ENCODE measurements around the gene UGT1A6.

UGT1A6 gene

DNA sequence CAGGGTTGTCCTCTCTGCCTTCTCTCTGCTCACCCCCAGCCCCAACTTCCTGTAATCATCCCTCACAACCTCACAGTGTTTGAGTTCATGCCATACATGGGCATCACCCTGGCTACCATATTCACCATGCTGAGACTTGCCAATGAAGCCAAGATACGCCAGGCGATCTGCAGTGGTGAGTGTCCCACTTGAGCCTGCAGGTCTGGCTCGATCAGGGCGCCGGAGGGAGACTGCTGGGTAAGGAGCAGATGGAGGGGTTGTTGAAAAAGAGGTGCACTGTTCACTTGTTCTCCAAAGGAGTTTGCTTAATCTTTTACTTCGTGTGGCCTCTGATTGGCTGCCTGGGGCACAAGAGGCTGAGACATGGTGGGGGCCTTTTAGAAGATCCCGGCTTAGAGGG is 100.0 kb downstream of the UGT1A6 start:
- DNase-seq (ENCODE audit: low spot score) (no peak), ATAC-seq (ENCODE audit: low read depth) (no peak)
- Histone ChIP-seq H3K9me3 (ENCODE audit: severe bottlenecking) (no peaks in the 10 kb centered on the region), H3K4me3 (ENCODE audit: severe bottlenecking) (no peak overlapping the region), H3K36me3 (ENCODE audit: low read depth) (no peaks in the 10 kb centered on the region), H3K4me1 (ENCODE audit: insufficient read depth, poor library complexity, severe bottlenecking) (no peaks in the 10 kb centered on the region), H3K27ac (ENCODE audit: poor library complexity, severe bottlenecking) (no peak overlapping the region), H3K27me3 (ENCODE audit: insufficient read depth, poor library complexity, severe bottlenecking) (no peaks in the 10 kb centered on the region)
- TF ChIP-seq, protein P1, sequence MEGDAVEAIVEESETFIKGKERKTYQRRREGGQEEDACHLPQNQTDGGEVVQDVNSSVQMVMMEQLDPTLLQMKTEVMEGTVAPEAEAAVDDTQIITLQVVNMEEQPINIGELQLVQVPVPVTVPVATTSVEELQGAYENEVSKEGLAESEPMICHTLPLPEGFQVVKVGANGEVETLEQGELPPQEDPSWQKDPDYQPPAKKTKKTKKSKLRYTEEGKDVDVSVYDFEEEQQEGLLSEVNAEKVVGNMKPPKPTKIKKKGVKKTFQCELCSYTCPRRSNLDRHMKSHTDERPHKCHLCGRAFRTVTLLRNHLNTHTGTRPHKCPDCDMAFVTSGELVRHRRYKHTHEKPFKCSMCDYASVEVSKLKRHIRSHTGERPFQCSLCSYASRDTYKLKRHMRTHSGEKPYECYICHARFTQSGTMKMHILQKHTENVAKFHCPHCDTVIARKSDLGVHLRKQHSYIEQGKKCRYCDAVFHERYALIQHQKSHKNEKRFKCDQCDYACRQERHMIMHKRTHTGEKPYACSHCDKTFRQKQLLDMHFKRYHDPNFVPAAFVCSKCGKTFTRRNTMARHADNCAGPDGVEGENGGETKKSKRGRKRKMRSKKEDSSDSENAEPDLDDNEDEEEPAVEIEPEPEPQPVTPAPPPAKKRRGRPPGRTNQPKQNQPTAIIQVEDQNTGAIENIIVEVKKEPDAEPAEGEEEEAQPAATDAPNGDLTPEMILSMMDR (IDR thresholded peaks at IDR 0.05; ENCODE audit: poor library complexity, severe bottlenecking) = no peak

DNA sequence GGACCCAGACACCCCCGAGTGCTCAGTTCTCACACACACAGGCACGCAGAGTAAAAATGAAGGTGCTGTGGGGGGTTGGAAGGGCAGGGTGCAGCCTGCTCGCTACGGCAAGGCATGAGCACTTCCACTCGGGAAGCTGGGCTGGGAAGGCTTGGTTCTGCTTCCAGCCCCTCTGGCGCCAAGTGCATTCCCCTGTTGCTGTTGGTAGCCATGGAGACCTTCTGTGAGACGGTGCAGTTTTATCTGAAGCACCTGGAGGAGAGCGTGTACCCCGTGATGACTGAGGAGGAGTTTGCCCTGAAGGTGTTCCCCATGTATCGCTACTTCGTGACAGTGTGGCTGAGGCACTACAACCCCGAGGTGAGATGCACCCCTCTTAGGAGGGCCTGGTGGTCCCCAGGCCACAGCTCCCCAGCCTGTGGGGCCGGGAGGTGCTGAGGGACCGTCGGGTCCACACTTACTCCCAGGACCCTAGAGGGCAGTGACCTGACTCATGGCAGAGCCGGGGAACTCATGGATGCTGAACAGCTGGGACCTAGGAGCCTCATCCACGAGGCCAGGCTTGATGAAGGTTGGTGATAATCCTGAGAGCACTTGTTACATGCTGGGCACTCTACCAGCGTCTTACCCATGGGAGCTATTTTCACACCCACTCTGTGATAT is 100.9 kb downstream of the UGT1A6 start:
- no peak overlapping the region for H3K4me3 ChIP-seq (ENCODE audit: severe bottlenecking)
- H3K9me3 ChIP-seq (ENCODE audit: severe bottlenecking) = no peaks in the 10 kb centered on the region
- TF ChIP-seq, protein P1 (IDR thresholded peaks at IDR 0.05; ENCODE audit: poor library complexity, severe bottlenecking) = no peak
- no peaks in the 10 kb centered on the region for H3K4me1 ChIP-seq (ENCODE audit: insufficient read depth, poor library complexity, severe bottlenecking)
- no peaks in the 10 kb centered on the region for H3K36me3 ChIP-seq (ENCODE audit: low read depth)
- DNase-seq (ENCODE audit: low spot score) = no peak
- no peak for ATAC-seq (ENCODE audit: low read depth)
- no peak overlapping the region for H3K27ac ChIP-seq (ENCODE audit: poor library complexity, severe bottlenecking)
- no peaks in the 10 kb centered on the region for H3K27me3 ChIP-seq (ENCODE audit: insufficient read depth, poor library complexity, severe bottlenecking)

DNA sequence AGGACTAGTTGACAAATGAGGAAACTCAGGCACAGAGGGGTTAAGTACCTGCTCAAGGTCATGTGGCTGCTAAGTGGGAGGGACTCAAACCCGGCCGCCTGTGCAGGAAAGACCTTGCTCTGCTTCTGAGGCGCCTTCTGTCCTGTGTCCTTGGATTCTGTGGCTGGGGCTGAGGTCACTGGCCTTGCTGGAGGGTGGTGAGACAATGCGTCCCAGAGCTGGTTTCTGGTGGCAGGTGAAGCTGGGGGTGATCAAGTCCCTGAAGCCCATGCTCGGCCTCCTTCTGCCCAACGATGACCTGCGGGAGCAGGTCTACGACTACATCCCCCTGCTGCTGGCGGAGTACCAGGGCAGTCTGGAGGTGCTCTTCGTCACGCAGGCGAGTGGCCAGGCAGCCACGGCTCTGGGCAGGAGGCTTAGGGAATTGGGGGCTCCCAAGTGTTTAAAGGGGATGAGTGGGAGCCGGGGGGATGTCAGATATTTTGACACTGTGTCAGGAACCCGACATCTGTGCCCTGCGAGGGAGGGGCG is 101.5 kb downstream of the UGT1A6 start:
- H3K27ac ChIP-seq (ENCODE audit: poor library complexity, severe bottlenecking) = no peak overlapping the region
- H3K9me3 ChIP-seq (ENCODE audit: severe bottlenecking) = no peaks in the 10 kb centered on the region
- no peaks in the 10 kb centered on the region for H3K27me3 ChIP-seq (ENCODE audit: insufficient read depth, poor library complexity, severe bottlenecking)
- TF ChIP-seq, protein P1 (IDR thresholded peaks at IDR 0.05; ENCODE audit: poor library complexity, severe bottlenecking) = no peak
- H3K4me1 ChIP-seq (ENCODE audit: insufficient read depth, poor library complexity, severe bottlenecking) = no peaks in the 10 kb centered on the region
- ATAC-seq (ENCODE audit: low read depth) (no peak), DNase-seq (ENCODE audit: low spot score) (no peak)
- H3K36me3 ChIP-seq (ENCODE audit: low read depth) = no peaks in the 10 kb centered on the region
- H3K4me3 ChIP-seq (ENCODE audit: severe bottlenecking) = no peak overlapping the region

DNA sequence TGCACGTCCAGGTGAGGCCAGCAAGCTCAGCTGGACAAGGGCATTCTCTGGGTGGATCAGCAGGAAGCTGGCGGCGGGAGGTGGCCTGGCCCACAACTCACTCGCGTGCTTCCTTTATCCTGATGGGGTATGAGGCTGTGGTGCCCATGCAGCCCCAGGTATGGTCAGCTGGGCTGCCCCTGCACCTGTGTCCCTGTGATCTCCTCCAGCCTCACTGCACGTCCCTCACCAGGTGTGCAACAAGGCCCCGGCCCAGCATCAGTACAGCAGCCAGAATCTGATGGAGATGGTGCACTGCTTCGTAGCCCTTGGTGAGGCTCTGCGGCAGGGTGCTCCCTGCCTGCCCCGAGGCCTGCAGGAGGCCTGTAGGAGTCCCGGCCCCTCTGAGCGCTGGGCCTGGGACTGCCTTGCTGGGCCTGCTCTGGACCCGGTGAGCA is 103.1 kb downstream of the UGT1A6 start:
- no peaks in the 10 kb centered on the region for H3K36me3 ChIP-seq (ENCODE audit: low read depth)
- no peak overlapping the region for H3K4me3 ChIP-seq (ENCODE audit: severe bottlenecking)
- DNase-seq (ENCODE audit: low spot score) (no peak), ATAC-seq (ENCODE audit: low read depth) (no peak)
- H3K27ac ChIP-seq (ENCODE audit: poor library complexity, severe bottlenecking) = no peak overlapping the region
- TF ChIP-seq, protein P1 (IDR thresholded peaks at IDR 0.05; ENCODE audit: poor library complexity, severe bottlenecking) = no peak
- no peaks in the 10 kb centered on the region for H3K9me3 ChIP-seq (ENCODE audit: severe bottlenecking)
- H3K27me3 ChIP-seq (ENCODE audit: insufficient read depth, poor library complexity, severe bottlenecking) = no peaks in the 10 kb centered on the region
- no peaks in the 10 kb centered on the region for H3K4me1 ChIP-seq (ENCODE audit: insufficient read depth, poor library complexity, severe bottlenecking)

DNA sequence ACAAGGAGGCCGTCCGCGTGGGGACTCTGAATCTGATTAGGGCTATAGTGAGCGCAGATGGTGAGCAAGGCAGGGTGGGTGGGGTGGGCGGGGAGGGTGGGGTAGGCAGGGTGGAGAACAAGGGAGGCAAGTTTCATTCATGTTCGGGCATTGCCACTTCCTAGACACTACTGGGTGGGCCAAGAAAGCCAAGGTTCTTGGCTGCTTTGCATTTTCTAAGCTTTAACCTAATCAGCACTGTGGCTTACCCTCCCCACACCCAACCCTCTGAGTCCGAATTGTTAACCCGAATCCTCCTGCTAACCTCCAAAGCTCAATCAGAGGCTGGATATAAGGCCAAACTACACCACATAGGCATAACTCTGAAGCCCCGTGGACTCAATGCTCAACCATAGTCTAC is 103.6 kb downstream of the UGT1A6 start:
- Histone ChIP-seq H3K27me3 (ENCODE audit: insufficient read depth, poor library complexity, severe bottlenecking) (no peaks in the 10 kb centered on the region), H3K9me3 (ENCODE audit: severe bottlenecking) (no peaks in the 10 kb centered on the region), H3K27ac (ENCODE audit: poor library complexity, severe bottlenecking) (no peak overlapping the region), H3K36me3 (ENCODE audit: low read depth) (no peaks in the 10 kb centered on the region), H3K4me1 (ENCODE audit: insufficient read depth, poor library complexity, severe bottlenecking) (no peaks in the 10 kb centered on the region), H3K4me3 (ENCODE audit: severe bottlenecking) (no peak overlapping the region)
- TF ChIP-seq, protein P1 (IDR thresholded peaks at IDR 0.05; ENCODE audit: poor library complexity, severe bottlenecking) = no peak
- no peak for DNase-seq (ENCODE audit: low spot score)
- no peak for ATAC-seq (ENCODE audit: low read depth)

All from RWPE2 (cell line).